EH (cell line): ENCODE data around the gene ZNF611.
"Not testable (repeated sequence)": the region's sequence is repeated elsewhere in the genome, so short reads cannot be mapped to it uniquely, and the experiment has no call there.

Source experiments
- DNase-seq: peaks from one replicate; pipeline ENCODE4 v3.0.0-alpha.2; 2015; ENCODE audit warnings: low read depth

ZNF611 gene

GRCh38 chr19:52716522-52716921 lies 18.3 kb downstream of the ZNF611 start:
- peak; percentile 3 for DNase-seq

GRCh38 chr19:52715902-52716301 lies 18.9 kb downstream of the ZNF611 start:
- DNase-seq, result peak; percentile 86

- DNase-seq, result not testable (repeated sequence)
Observed at GRCh38 chr19:52715330-52715729, 19.5 kb downstream of the ZNF611 start.

- DNase-seq, result not testable (repeated sequence)
Observed at GRCh38 chr19:52713051-52713450, 21.8 kb downstream of the ZNF611 start.

- DNase-seq, result not testable (repeated sequence)
Observed at GRCh38 chr19:52711661-52712060, 23.2 kb downstream of the ZNF611 start.

GRCh38 chr19:52710538-52710937 lies 24.3 kb downstream of the ZNF611 start:
- DNase-seq, result no peak

GRCh38 chr19:52705615-52706014 lies 29.2 kb downstream of the ZNF611 start:
- DNase-seq, result not testable (repeated sequence)

- DNase-seq, result no peak
Observed at GRCh38 chr19:52703917-52704316, 30.9 kb downstream of the ZNF611 start.

- DNase-seq, result no peak
Observed at GRCh38 chr19:52700673-52701072, 34.2 kb downstream of the ZNF611 start.

- DNase-seq, result not testable (repeated sequence)
Observed at GRCh38 chr19:52699555-52699954, 35.3 kb downstream of the ZNF611 start.

GRCh38 chr19:52695996-52696395 lies 38.8 kb downstream of the ZNF611 start:
- DNase-seq, result no peak

- no peak for DNase-seq
Observed at GRCh38 chr19:52694921-52695320, 39.9 kb downstream of the ZNF611 start.

- not testable (repeated sequence) for DNase-seq
Observed at GRCh38 chr19:52694281-52694680, 40.6 kb downstream of the ZNF611 start.

GRCh38 chr19:52692431-52693008 lies 42.3 kb downstream of the ZNF611 start:
- no peak for DNase-seq

GRCh38 chr19:52691737-52692136 lies 43.1 kb downstream of the ZNF611 start:
- DNase-seq, result no peak

GRCh38 chr19:52691215-52691610 lies 43.6 kb downstream of the ZNF611 start:
- DNase-seq, result no peak

GRCh38 chr19:52690369-52691214 lies 44.3 kb downstream of the ZNF611 start:
- DNase-seq, result peak; percentile 98

- DNase-seq, result no peak
Observed at GRCh38 chr19:52689843-52690368, 44.9 kb downstream of the ZNF611 start.

GRCh38 chr19:52688925-52689796 lies 45.7 kb downstream of the ZNF611 start:
- not testable (repeated sequence) for DNase-seq

GRCh38 chr19:52688335-52688734 lies 46.5 kb downstream of the ZNF611 start:
- no peak for DNase-seq

GRCh38 chr19:52687684-52688083 lies 47.2 kb downstream of the ZNF611 start:
- no peak for DNase-seq

- no peak for DNase-seq
Observed at GRCh38 chr19:52685811-52686210, 49.0 kb downstream of the ZNF611 start.
